ENCODE data around the gene TBC1D10A. TPM values are rescaled to one million over a fixed set of nuclear protein-coding genes. Genes with fewer than 3 reads are reported as not detected.
A peak's percentile ranks its signal among the peaks of the same experiment; 100 is the strongest.

Gene TBC1D10A
- total RNA-seq, 1 experiment from 2014 or later, result 8.4 TPM

- H3K4ac ChIP-seq (ENCODE audit: low read depth, low read length), result no peak overlapping the region
- no peak overlapping the region for H3K18ac ChIP-seq (ENCODE audit: insufficient read length, low read depth, low read length)
- H2BK12ac ChIP-seq (ENCODE audit: insufficient read length, low read depth, low read length), result no peak overlapping the region
- H3K4me1 ChIP-seq (ENCODE audit: insufficient read depth, low read length), result no peaks in the 10 kb centered on the region; the same call in 1 of the 2 replicates
- H2AK5ac ChIP-seq (ENCODE audit: insufficient read length, low read length), result no peak overlapping the region
- H4K91ac ChIP-seq (ENCODE audit: insufficient read length, low read depth, low read length), result no peak overlapping the region
- no peak overlapping the region for H3K56ac ChIP-seq (ENCODE audit: insufficient read length, low read depth, low read length)
- H2BK120ac ChIP-seq (ENCODE audit: low read depth, low read length, poor library complexity, severe bottlenecking), result no peak overlapping the region
- Mint-ChIP-seq H3K4me1 (peaks cover 11 to 13% of the 10 kb centered on the region in 2 experiments), H3K4me3 (no peak overlapping the region), H3K36me3 (ENCODE audit: insufficient read depth in 1 of 3, low read depth in 3 of 3) (no peaks in the 10 kb centered on the region), H3K27ac (peak overlapping the region in 1 of 3 experiments; percentile 25; a peak in 1 of 7 replicates), H3K9me3 (no peaks in the 10 kb centered on the region; a peak in 1 of 5 replicates), H3K27me3 (ENCODE audit: low read depth) (no peaks in the 10 kb centered on the region)
- TF ChIP-seq, protein P1, sequence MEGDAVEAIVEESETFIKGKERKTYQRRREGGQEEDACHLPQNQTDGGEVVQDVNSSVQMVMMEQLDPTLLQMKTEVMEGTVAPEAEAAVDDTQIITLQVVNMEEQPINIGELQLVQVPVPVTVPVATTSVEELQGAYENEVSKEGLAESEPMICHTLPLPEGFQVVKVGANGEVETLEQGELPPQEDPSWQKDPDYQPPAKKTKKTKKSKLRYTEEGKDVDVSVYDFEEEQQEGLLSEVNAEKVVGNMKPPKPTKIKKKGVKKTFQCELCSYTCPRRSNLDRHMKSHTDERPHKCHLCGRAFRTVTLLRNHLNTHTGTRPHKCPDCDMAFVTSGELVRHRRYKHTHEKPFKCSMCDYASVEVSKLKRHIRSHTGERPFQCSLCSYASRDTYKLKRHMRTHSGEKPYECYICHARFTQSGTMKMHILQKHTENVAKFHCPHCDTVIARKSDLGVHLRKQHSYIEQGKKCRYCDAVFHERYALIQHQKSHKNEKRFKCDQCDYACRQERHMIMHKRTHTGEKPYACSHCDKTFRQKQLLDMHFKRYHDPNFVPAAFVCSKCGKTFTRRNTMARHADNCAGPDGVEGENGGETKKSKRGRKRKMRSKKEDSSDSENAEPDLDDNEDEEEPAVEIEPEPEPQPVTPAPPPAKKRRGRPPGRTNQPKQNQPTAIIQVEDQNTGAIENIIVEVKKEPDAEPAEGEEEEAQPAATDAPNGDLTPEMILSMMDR (conservative IDR thresholded peaks at IDR 0.05), result no peak
- no peak overlapping the region for H2BK5ac ChIP-seq (ENCODE audit: insufficient read length, low read length)
- no peaks in the 10 kb centered on the region for H3K79me1 ChIP-seq (ENCODE audit: insufficient read depth, low read depth, low read length, poor library complexity, severe bottlenecking)
- H3K27ac ChIP-seq (ENCODE audit: insufficient read length, low read depth, low read length), result no peak overlapping the region
- no peak overlapping the region for H4K8ac ChIP-seq (replicated peaks; ENCODE audit: insufficient read length, low read depth, low read length)
- no peak overlapping the region for H3K14ac ChIP-seq (ENCODE audit: insufficient read depth, low read length)
- no peak for DNase-seq
- H4K20me1 ChIP-seq (ENCODE audit: control insufficient read depth, insufficient read depth, insufficient read length), result no peaks in the 10 kb centered on the region
- no peaks in the 10 kb centered on the region for H3K23me2 ChIP-seq (ENCODE audit: insufficient read length, low read depth, low read length, poor library complexity, severe bottlenecking)
- no peak overlapping the region for H4K5ac ChIP-seq (ENCODE audit: insufficient read length, low read depth, low read length)
- H3T11ph ChIP-seq (ENCODE audit: low read length), result no peak overlapping the region
- no peak overlapping the region for H2AFZ ChIP-seq (ENCODE audit: low read length)
- H3K4me2 ChIP-seq (ENCODE audit: insufficient read depth, insufficient read length, low read length), result no peak overlapping the region
- no peak overlapping the region for H3K9ac ChIP-seq (ENCODE audit: extremely low read depth, insufficient read length, low read length)
- H2BK20ac ChIP-seq (ENCODE audit: low read depth, low read length, poor library complexity, severe bottlenecking), result no peak overlapping the region
- no peaks in the 10 kb centered on the region for H3K79me2 ChIP-seq (ENCODE audit: insufficient read depth, low read length)
- no peaks in the 10 kb centered on the region for H3K27me3 ChIP-seq (ENCODE audit: insufficient read depth, low read length)
- H3K23ac ChIP-seq (ENCODE audit: insufficient read length, low read depth, low read length), result no peak overlapping the region
- WGBS (ENCODE audit: extremely low coverage, insufficient read length, low lambda C conversion rate), result no CpG with 5 or more reads among the region's 6 CpGs
- H2BK15ac ChIP-seq (ENCODE audit: low read depth, low read length), result no peak overlapping the region
- no peaks in the 10 kb centered on the region for H3K9me3 ChIP-seq (ENCODE audit: control insufficient read depth, low read depth, low read length)
Observed at GRCh38 chr22:30312053-30312452, 14.7 kb downstream of the TBC1D10A start.

All from H9 (cell line).